ENCODE measurements around the gene LETM1. TPM values are rescaled to one million over a fixed set of nuclear protein-coding genes. Genes with fewer than 3 reads are reported as not detected.

Gene LETM1
- total RNA-seq, 1 donor from 2014 or later: 42.6 TPM

DNA sequence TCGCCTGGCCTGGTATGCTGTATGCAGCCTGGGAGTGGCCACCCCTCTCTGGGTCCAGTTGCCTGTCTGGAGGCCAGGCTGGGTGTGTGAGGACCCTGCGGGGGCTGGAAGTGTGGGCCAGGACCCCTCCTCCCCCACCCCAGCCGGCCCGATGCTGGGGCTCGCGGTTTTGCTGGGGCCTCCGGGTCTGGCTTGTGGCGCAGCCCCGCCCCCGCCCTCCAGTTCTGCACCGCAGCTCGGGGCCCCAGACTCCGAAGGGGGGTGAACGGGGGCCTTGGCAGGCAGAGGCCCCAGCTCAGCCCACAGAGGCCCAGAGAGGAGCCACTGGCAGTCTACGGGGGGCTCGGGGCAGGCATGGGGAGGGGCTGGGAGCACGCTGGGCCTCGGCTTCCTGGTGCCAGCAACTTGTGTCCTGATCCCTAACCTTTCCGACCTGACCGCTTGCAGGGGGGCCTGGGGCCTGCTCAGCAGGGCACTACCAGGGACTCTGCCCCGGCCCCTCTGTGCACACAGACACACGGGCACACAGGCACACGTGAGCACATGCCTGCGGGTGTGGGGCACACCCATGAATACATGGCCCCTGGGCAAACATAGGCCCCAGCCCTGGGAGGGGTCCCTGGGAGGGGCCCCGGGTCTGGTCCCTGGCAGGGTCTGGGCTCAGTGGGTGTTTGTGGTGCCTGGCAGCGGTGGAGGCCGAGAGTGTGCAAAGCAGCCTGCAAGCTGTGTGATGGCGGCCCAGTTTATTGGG is 84.2 kb downstream of the LETM1 start:
- no peak overlapping the region for H3K4me3 ChIP-seq (ENCODE audit: low read depth, low read length)
- no peak for DNase-seq (ENCODE audit: low read depth)
- TF ChIP-seq, protein P1, sequence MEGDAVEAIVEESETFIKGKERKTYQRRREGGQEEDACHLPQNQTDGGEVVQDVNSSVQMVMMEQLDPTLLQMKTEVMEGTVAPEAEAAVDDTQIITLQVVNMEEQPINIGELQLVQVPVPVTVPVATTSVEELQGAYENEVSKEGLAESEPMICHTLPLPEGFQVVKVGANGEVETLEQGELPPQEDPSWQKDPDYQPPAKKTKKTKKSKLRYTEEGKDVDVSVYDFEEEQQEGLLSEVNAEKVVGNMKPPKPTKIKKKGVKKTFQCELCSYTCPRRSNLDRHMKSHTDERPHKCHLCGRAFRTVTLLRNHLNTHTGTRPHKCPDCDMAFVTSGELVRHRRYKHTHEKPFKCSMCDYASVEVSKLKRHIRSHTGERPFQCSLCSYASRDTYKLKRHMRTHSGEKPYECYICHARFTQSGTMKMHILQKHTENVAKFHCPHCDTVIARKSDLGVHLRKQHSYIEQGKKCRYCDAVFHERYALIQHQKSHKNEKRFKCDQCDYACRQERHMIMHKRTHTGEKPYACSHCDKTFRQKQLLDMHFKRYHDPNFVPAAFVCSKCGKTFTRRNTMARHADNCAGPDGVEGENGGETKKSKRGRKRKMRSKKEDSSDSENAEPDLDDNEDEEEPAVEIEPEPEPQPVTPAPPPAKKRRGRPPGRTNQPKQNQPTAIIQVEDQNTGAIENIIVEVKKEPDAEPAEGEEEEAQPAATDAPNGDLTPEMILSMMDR (conservative IDR thresholded peaks at IDR 0.05; ENCODE audit: low read depth, low read length): no peak

DNA sequence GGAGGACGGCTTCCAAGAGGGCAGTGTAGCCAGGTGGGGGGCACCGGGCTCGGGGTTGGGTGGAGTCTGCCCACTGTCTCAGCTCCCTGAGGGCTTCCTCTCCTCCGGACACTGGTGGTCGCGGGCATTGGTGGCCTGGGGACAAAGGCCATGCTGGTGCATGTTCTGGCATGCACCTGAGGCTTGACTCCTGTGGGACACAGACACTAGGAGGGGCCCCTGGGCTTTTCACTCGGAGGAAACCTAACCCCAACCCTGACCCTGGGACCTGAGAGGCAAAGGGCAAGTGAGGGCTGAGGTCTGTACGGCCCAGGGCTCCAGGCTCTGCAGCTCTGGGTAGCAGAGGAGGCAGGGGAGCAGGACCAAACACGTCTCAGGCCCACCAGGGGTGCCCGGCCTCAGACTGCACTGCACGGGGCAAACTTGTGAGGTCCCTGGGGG is 85.1 kb downstream of the LETM1 start:
- no peak for DNase-seq (ENCODE audit: low read depth)
- H3K4me3 ChIP-seq (ENCODE audit: low read depth, low read length): no peak overlapping the region
- TF ChIP-seq, protein P1 (conservative IDR thresholded peaks at IDR 0.05; ENCODE audit: low read depth, low read length): no peak

DNA sequence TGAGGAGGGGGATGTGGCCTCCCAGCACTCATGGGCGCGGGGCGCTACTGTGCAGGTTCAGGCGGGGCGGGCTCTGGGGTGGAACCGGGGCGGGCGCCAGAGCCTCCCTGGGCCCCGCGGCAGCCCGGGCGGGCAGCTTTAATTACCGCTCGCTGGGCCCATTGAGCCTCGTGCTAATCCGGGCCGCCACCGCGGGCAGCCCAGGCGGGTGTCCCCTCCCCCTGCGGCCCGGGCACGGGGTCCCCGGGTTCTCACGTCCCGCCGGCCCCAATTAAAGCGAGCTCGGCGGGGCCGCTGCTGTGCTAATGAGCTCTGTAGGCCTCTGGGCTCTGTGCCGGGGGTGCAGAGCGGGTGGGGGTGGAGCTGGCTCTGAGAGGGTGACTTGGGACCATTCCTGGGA is 85.7 kb downstream of the LETM1 start:
- TF ChIP-seq, protein P1 (conservative IDR thresholded peaks at IDR 0.05; ENCODE audit: low read depth, low read length): no peak
- no peak overlapping the region for H3K4me3 ChIP-seq (ENCODE audit: low read depth, low read length)
- no peak for DNase-seq (ENCODE audit: low read depth)

DNA sequence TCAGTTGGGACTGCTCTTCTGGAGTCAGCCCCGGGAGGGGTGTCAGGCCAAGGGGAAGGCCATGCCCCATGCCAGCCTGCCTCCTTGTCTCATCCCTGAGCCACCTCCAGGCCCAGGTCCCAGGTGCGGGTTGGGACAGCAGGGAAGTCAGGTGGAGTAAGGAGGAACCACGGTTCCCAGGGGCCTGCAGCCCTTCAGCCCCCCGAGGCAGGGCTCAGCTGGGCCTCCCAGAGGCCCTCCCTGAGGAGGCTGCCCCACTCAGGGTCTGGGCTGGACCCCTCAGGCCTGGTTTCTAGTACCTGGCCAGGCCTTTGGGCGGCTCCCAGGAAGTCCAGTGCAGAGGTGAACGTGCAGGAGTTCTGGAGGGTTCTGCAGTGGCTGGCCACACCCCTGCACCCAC is 86.3 kb downstream of the LETM1 start:
- no peak for DNase-seq (ENCODE audit: low read depth)
- TF ChIP-seq, protein P1 (conservative IDR thresholded peaks at IDR 0.05; ENCODE audit: low read depth, low read length): no peak

DNA sequence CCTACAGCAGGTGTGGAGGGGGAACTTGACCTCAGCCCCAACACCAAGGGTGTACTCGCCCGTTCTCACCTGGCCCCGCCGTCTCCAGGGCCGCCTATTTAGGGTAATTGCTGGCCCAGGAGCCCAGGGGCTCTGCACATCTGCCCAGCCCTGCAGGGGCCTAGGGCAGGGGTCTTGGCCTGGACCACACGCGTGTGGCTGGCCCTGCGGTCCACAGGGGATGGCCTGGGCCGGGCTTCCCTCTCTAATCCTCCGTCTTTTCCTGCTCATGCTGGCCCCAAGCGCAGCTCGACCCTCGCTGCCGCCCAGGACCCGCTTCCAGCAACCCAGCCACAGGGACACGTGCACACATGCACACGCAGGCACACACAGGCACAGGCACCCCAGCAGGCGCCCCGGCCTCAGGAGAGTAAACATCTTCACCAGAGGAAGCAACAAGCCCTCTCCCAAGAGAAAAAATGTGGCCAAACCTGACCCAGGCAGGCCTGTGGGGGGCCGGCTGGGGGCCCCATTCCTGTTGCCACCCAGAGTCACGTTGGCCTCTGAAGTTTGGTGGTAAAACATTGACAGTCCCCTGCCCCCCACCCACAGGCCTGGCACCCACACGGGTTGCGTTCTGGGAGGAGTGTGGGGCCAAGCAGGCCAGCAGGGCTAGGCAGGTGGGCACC is 87.5 kb downstream of the LETM1 start:
- no peak overlapping the region for H3K4me3 ChIP-seq (ENCODE audit: low read depth, low read length)
- no peak for DNase-seq (ENCODE audit: low read depth)
- TF ChIP-seq, protein P1 (conservative IDR thresholded peaks at IDR 0.05; ENCODE audit: low read depth, low read length): no peak

More for the DNA sequence above, 86.3 kb downstream of the LETM1 start:
- no peak overlapping the region for H3K4me3 ChIP-seq (ENCODE audit: low read depth, low read length)

DNA sequence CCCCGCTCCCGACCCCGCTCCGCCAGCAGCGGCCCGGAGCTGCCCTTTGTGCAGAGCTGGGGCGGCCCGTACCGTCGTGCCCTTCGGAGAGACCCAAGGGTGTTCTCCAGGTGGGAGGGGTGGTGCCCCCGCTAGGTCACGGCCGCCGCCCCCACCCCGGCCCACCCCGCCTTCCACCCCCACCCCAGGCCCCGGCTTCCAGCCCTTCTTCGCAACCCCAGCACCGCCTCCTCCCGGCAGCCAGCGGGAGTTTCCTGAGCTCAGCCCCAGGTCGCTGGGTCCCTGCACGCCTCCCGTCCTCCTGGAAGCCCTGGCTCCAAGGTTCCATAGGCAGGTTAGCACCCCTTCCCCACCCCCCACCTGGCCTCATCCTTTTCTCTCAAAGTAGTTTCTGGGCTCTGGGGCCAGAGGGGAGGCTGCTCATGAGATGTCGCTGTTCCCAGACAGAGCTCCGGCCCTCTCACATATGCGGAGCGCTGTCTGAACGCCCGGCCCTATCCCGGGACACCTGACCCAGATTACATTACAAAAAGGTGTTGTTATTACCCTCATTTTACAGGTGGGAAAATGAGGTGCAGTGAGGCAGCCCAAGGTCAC is 88.1 kb downstream of the LETM1 start:
- TF ChIP-seq, protein P1 (conservative IDR thresholded peaks at IDR 0.05; ENCODE audit: low read depth, low read length): peak; percentile 42
- no peak for DNase-seq (ENCODE audit: low read depth)
- peak overlapping the region; percentile 26 for H3K4me3 ChIP-seq (ENCODE audit: low read depth, low read length)

Data from epithelial cell of proximal tubule (primary cell).